Right atrium auricular region (tissue), 2 donors: ENCODE results near the gene DNMT3A. TPM values are rescaled to one million over a fixed set of nuclear protein-coding genes. Genes with fewer than 3 reads are reported as not detected.

Experiments used
- DNase-seq: peaks from one replicate; pipeline ENCODE4 v3.0.0-alpha.2; 2019; ENCODE audit warnings: low spot score
- H3K27ac ChIP-seq, 2 donors: fragments of 200-600 bp; sonication (generic); 1 replicate in 1 of 2; 2 replicates in 1 of 2; pipeline ENCODE4 v1.5.1; 2016 to 2019
- H3K27me3 ChIP-seq, 2 donors: fragments of 200-600 bp; sonication (generic); one replicate each; pipeline versions ENCODE4 v1.5.1 to v1.6.0; 2017 to 2019
- H3K36me3 ChIP-seq: fragments of 200-600 bp; sonication (generic); one replicate; pipeline ENCODE4 v1.5.1; 2016
- H3K4me1 ChIP-seq, 2 donors: fragments of 200-600 bp; sonication (generic); one replicate each; pipeline versions ENCODE4 v1.5.1 to v1.6.0; 2017 to 2019
- H3K4me3 ChIP-seq, 2 donors: fragments of 200-600 bp; sonication (generic); 1 replicate in 1 of 2; 2 replicates in 1 of 2; pipeline ENCODE4 v1.5.1; 2017 to 2019; ENCODE audit warnings: mild to moderate bottlenecking in 1 of 2, moderate library complexity in 1 of 2
- H3K9me3 ChIP-seq, 2 donors: fragments of 200-600 bp; sonication (generic); one replicate each; pipeline ENCODE4 v1.5.1; 2019
- total RNA-seq, 2 donors: library from RNA; depleted of rRNA; stranded (reverse); fragments of >200 nt; gene quantifications; one replicate each; pipeline ENCODE4 v1.1.0, GENCODE V29; 2016
- TF ChIP-seq, protein P1 (sequence below), 2 donors: fragments of 200-600 bp; sonication (generic); IDR thresholded peaks; one replicate each; pipeline ENCODE4 v1.5.1; 2019; ENCODE audit warnings: antibody characterized with exemption in 2 of 2

The DNMT3A gene
- total RNA-seq, 2 donors from 2014 or later = 6.0 to 8.1 TPM

DNA sequence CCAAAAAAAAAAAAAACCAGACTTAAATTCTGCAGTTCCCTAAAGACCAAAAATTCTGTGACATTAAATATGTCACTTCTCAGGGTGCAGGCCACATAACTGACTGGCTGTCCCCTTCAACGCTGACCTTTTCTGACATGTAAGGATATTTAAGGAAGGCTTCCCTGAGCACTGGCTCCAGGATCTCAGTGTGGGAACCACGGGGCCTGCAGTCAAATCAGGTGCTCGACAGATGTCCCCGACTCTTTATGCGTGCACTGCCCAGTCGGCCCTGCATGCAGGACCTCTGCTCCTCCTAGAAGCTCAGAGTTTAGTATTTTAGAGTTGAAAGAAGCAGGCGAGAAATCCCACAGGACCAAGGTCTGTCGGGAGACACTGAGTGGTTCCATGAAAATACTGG lies 104.0 kb downstream of the DNMT3A start:
- Histone ChIP-seq H3K4me3 (no peak overlapping the region), H3K27me3 (no peaks in the 10 kb centered on the region), H3K36me3 (peaks cover 94% of the 10 kb centered on the region), H3K27ac (no peak overlapping the region), H3K4me1 (peaks cover 0 to 13% of the 10 kb centered on the region in 2 donors), H3K9me3 (no peaks in the 10 kb centered on the region)
- no peak for DNase-seq
- TF ChIP-seq, protein P1, sequence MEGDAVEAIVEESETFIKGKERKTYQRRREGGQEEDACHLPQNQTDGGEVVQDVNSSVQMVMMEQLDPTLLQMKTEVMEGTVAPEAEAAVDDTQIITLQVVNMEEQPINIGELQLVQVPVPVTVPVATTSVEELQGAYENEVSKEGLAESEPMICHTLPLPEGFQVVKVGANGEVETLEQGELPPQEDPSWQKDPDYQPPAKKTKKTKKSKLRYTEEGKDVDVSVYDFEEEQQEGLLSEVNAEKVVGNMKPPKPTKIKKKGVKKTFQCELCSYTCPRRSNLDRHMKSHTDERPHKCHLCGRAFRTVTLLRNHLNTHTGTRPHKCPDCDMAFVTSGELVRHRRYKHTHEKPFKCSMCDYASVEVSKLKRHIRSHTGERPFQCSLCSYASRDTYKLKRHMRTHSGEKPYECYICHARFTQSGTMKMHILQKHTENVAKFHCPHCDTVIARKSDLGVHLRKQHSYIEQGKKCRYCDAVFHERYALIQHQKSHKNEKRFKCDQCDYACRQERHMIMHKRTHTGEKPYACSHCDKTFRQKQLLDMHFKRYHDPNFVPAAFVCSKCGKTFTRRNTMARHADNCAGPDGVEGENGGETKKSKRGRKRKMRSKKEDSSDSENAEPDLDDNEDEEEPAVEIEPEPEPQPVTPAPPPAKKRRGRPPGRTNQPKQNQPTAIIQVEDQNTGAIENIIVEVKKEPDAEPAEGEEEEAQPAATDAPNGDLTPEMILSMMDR (IDR thresholded peaks at IDR 0.05) = no peak

DNA sequence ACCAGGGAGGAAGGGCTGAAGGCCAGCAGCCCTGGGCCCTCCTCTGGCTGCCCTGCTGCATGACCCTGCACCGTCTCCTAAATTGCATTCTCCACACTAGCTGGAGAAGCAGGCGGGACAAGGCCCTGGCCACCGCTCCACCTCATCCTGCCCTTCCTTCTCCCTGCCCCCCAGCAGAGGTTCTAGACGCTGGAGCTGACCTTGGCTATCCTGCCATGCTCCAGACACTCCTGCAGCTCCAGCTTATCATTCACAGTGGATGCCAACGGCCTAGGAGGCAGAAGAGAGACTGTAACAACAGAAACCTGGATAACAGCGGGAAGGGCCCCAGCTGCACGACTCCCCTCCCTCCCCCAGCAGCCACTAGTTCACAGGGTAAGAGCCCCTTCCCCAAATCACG lies 105.0 kb downstream of the DNMT3A start:
- no peaks in the 10 kb centered on the region for H3K9me3 ChIP-seq
- H3K36me3 ChIP-seq = peaks cover 98% of the 10 kb centered on the region
- peaks cover 0 to 13% of the 10 kb centered on the region in 2 donors for H3K4me1 ChIP-seq
- H3K27me3 ChIP-seq = no peaks in the 10 kb centered on the region
- H3K27ac ChIP-seq = no peak overlapping the region
- no peak overlapping the region for H3K4me3 ChIP-seq
- no peak for DNase-seq
- TF ChIP-seq, protein P1 (IDR thresholded peaks at IDR 0.05) = no peak

DNA sequence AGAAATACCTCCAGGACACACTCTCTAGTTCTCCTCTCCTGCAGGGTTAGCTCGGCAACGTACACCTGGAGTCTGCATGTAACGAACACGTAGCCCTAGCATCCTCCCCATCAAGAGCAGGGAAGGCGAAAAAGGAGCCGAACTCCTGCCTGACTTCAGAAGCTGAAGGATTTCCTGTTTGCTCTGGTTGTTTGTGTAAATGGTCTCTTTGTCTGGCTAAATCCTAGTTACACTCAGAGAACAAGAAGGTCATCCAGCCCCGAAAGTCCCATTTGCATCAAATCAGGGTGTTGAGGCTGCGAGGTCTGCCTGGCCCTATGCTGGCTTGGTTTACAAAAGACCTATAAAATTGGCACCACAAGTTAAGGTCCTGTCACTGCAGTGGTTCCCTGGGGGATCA lies 107.0 kb downstream of the DNMT3A start:
- Histone ChIP-seq H3K27ac (no peak overlapping the region), H3K9me3 (no peaks in the 10 kb centered on the region), H3K4me1 (peaks cover 0 to 28% of the 10 kb centered on the region in 2 donors), H3K27me3 (no peaks in the 10 kb centered on the region), H3K36me3 (peaks cover 79% of the 10 kb centered on the region), H3K4me3 (no peak overlapping the region)
- TF ChIP-seq, protein P1 (IDR thresholded peaks at IDR 0.05) = no peak
- no peak for DNase-seq

GRCh38 chr2:25233916-25234605 lies 107.7 kb downstream of the DNMT3A start:
- no peak overlapping the region for H3K4me3 ChIP-seq
- H3K4me1 ChIP-seq = peaks cover 0 to 35% of the 10 kb centered on the region in 2 donors
- no peak overlapping the region for H3K27ac ChIP-seq
- H3K9me3 ChIP-seq = no peaks in the 10 kb centered on the region
- H3K36me3 ChIP-seq = peaks cover 72% of the 10 kb centered on the region
- H3K27me3 ChIP-seq = no peaks in the 10 kb centered on the region
- TF ChIP-seq, protein P1 (IDR thresholded peaks at IDR 0.05) = no peak
- DNase-seq = no peak

GRCh38 chr2:25232248-25232825 lies 109.4 kb downstream of the DNMT3A start:
- Histone ChIP-seq H3K27me3 (no peaks in the 10 kb centered on the region), H3K27ac (no peak overlapping the region), H3K9me3 (no peaks in the 10 kb centered on the region), H3K4me3 (no peak overlapping the region), H3K4me1 (peaks cover 0 to 37% of the 10 kb centered on the region in 2 donors), H3K36me3 (peaks cover 56% of the 10 kb centered on the region)
- TF ChIP-seq, protein P1 (IDR thresholded peaks at IDR 0.05) = no peak
- DNase-seq = no peak
